HCT116 (cell line): Measurements from ENCODE around the gene CFDP1. TPM values are rescaled to one million over a fixed set of nuclear protein-coding genes. Genes with fewer than 3 reads are reported as not detected.

Source experiments
- ATAC-seq: fragments of 200-7000 bp; cut with Tn5 transposase; 2 replicates; pipeline ENCODE4 v1.9.1; 2020; ENCODE audit warnings: mild to moderate bottlenecking, moderate library complexity
- BruUV-seq: library from RNA; stranded (reverse); fragments of 400-500 nt; replicated peaks from 2 replicates; lab custom pipeline; 2021; lab: Mats Ljungman, UMichigan
- CTCF ChIA-PET: fragments of 300-600 bp; sonication (Branson Sonifier 250); formaldehyde crosslinking; loops from one replicate; lab custom pipeline; 2021; ENCODE audit warnings: antibody characterized with exemption; lab: Charles Lee
- POLR2A ChIA-PET: fragments of 300-600, 350-600 bp; sonication (Branson Sonifier 250); formaldehyde crosslinking; loops from one replicate; lab custom pipeline; 2021; ENCODE audit warnings: antibody characterized with exemption; lab: Charles Lee
- RAD21 ChIA-PET, 2 experiments: fragments of 300-600 bp; sonication (Branson Sonifier 250); formaldehyde crosslinking; loops; one replicate each; lab custom pipeline; 2023; ENCODE audit warnings: low total read pairs in 2 of 2; ENCODE audit not compliant: uncharacterized antibody in 2 of 2, unreplicated experiment in 2 of 2, low non-redundant PET in 1 of 2; lab: Charles Lee
- DNase-seq: peaks from one replicate; pipeline ENCODE4 v3.0.0-alpha.2; 2010; ENCODE audit warnings: low read depth, low spot score
- H2AFZ ChIP-seq: fragments of 200-600 bp; shearing (Covaris generic), sonication (generic); 2 replicates; pipeline ENCODE4 v1.6.1; 2017; ENCODE audit warnings: low read depth, mixed run types, mixed read lengths, antibody characterized with exemption, low read length; ENCODE audit not compliant: poor library complexity, severe bottlenecking
- H3K27ac ChIP-seq: 2 replicates; pipeline ENCODE4 v1.5.1; 2012; ENCODE audit warnings: low read depth, low read length
- H3K27me3 ChIP-seq: fragments of 200-600 bp; sonication (generic); 2 replicates; pipeline ENCODE4 v1.6.1; 2016; ENCODE audit warnings: mixed run types, low read length, mixed read lengths; ENCODE audit not compliant: insufficient read depth
- H3K36me3 ChIP-seq, 2 experiments: fragments of 200-500 bp in 1 of 2; fragments of 200-600 bp in 1 of 2; sonication (Bioruptor generic) in 1 of 2; sonication (generic) in 1 of 2; 2 replicates each; pipeline versions ENCODE4 v1.5.1 to v1.6.1; 2014 to 2016; ENCODE audit warnings: low read length in 2 of 2, inconsistent platforms in 1 of 2, mixed read lengths in 1 of 2, mixed run types in 1 of 2; ENCODE audit not compliant: insufficient read depth in 2 of 2, control insufficient read depth in 1 of 2
- H3K4me1 ChIP-seq, 2 experiments: fragments of 200-600 bp in 1 of 2; sonication (generic) in 1 of 2; 2 replicates each; pipeline versions ENCODE4 v1.5.1 to v1.6.1; 2012 to 2017; ENCODE audit warnings: low read length in 2 of 2, inconsistent platforms in 1 of 2, mild to moderate bottlenecking in 1 of 2, mixed read lengths in 1 of 2, mixed run types in 1 of 2, moderate library complexity in 1 of 2; ENCODE audit not compliant: insufficient read depth in 2 of 2, control insufficient read depth in 1 of 2
- H3K4me2 ChIP-seq: fragments of 200-600 bp; sonication (generic); 2 replicates; pipeline ENCODE4 v1.6.1; 2017; ENCODE audit warnings: mixed run types, low read length, mixed read lengths
- H3K4me3 ChIP-seq, 2 experiments: fragments of 200-600 bp in 1 of 2; sonication (generic) in 1 of 2; replicated peaks in 1 of 2; 2 replicates each; pipeline ENCODE4 v1.5.1; 2011 to 2016; ENCODE audit warnings: low read length in 2 of 2, control low read depth in 1 of 2, low read depth in 1 of 2, mild to moderate bottlenecking in 1 of 2, mixed read lengths in 1 of 2, mixed run types in 1 of 2
- H3K79me2 ChIP-seq: fragments of 200-600 bp; sonication (generic); 2 replicates; pipeline ENCODE4 v1.6.1; 2017; ENCODE audit warnings: mild to moderate bottlenecking, mixed run types, low read length, moderate library complexity, mixed read lengths; ENCODE audit not compliant: insufficient read depth
- H3K9ac ChIP-seq: fragments of 200-600 bp; sonication (generic); 2 replicates; pipeline ENCODE4 v1.6.1; 2016; ENCODE audit warnings: low read length, mixed read lengths
- H3K9me2 ChIP-seq: fragments of 200-600 bp; sonication (generic), shearing (Covaris generic); 2 replicates; pipeline ENCODE4 v1.6.1; 2017; ENCODE audit warnings: mixed run types, mild to moderate bottlenecking, moderate library complexity; ENCODE audit not compliant: insufficient read depth
- H3K9me3 ChIP-seq, 2 experiments: fragments of 200-500 bp in 1 of 2; fragments of 200-600 bp in 1 of 2; sonication (Bioruptor generic) in 1 of 2; sonication (generic) in 1 of 2; 2 replicates each; pipeline ENCODE4 v1.6.1; 2014 to 2017; ENCODE audit warnings: low read length in 2 of 2, mixed read lengths in 2 of 2, inconsistent platforms in 1 of 2, low read depth in 1 of 2, mild to moderate bottlenecking in 1 of 2, mixed run types in 1 of 2, moderate library complexity in 1 of 2; ENCODE audit not compliant: control insufficient read depth in 1 of 2, insufficient read depth in 1 of 2
- H4K20me1 ChIP-seq: fragments of 200-600 bp; sonication (generic), shearing (Covaris generic); 2 replicates; pipeline ENCODE4 v1.6.1; 2017; ENCODE audit warnings: mixed run types, mild to moderate bottlenecking, moderate library complexity; ENCODE audit not compliant: insufficient read depth
- CBX3 ChIP-seq: IDR thresholded peaks from 2 replicates; pipeline ENCODE4 v1.6.1; 2012; ENCODE audit warnings: low read depth
- CEBPB ChIP-seq: IDR thresholded peaks from 2 replicates; pipeline ENCODE4 v1.6.1; 2012; ENCODE audit warnings: low read depth
- EGR1 ChIP-seq: IDR thresholded peaks from 2 replicates; pipeline ENCODE4 v1.6.1; 2012; ENCODE audit warnings: low read depth
- EZH2 ChIP-seq: fragments of 200-600 bp; sonication (generic); IDR thresholded peaks from 2 replicates; pipeline ENCODE4 v1.6.1; 2017; ENCODE audit warnings: antibody characterized with exemption, mixed run types
- FOSL1 ChIP-seq: IDR thresholded peaks from 2 replicates; pipeline ENCODE4 v1.6.1; 2012; ENCODE audit warnings: low read depth
- JUND ChIP-seq: IDR thresholded peaks from 2 replicates; pipeline ENCODE4 v1.6.1; 2012
- RAD21 ChIP-seq: IDR thresholded peaks from 2 replicates; pipeline ENCODE4 v1.6.1; 2012; ENCODE audit warnings: low read depth, mild to moderate bottlenecking
- REST ChIP-seq: IDR thresholded peaks from 2 replicates; pipeline ENCODE4 v1.6.1; 2012; ENCODE audit warnings: low read depth
- SIN3A ChIP-seq: IDR thresholded peaks from 2 replicates; pipeline ENCODE4 v1.6.1; 2012; ENCODE audit warnings: low read depth
- SP1 ChIP-seq: IDR thresholded peaks from 2 replicates; pipeline ENCODE4 v1.6.1; 2012; ENCODE audit warnings: low read depth
- ZBTB33 ChIP-seq: IDR thresholded peaks from 2 replicates; pipeline ENCODE4 v1.6.1; 2011; ENCODE audit warnings: mild to moderate bottlenecking, low read length, moderate library complexity; ENCODE audit not compliant: insufficient replicate concordance; ENCODE audit errors: extremely low read depth
- ZFX ChIP-seq: fragments of 450-650 bp; IDR thresholded peaks from 2 replicates; pipeline ENCODE4 v1.6.1; 2017
- intact Hi-C: fragments of 100-400 bp; cut with micrococcal nuclease; formaldehyde crosslinking; loops from 2 replicates; pipeline ENCODE4 v1.10.0; 2022
- total RNA-seq: library from RNA; stranded (reverse); gene quantifications from one replicate; pipeline ENCODE4 v1.2.1, GENCODE V29; 2021; ENCODE audit not compliant: unreplicated experiment

CFDP1 gene
- total RNA-seq, 1 experiment from 2014 or later = 45.3 TPM

GRCh38 chr16:75413951-75414350, 19.4 kb downstream of the CFDP1 start:
- Histone ChIP-seq H3K4me1 (no peaks in the 10 kb centered on the region), H2AFZ (no peak overlapping the region), H3K9me2 (no peaks in the 10 kb centered on the region), H3K27me3 (no peaks in the 10 kb centered on the region), H3K27ac (no peak overlapping the region), H3K79me2 (peaks cover 52% of the 10 kb centered on the region), H3K36me3 (peaks cover 16 to 17% of the 10 kb centered on the region in 2 experiments), H3K9me3 (no peaks in the 10 kb centered on the region), H3K4me2 (no peak overlapping the region), H4K20me1 (no peaks in the 10 kb centered on the region), H3K9ac (no peak overlapping the region), H3K4me3 (no peak overlapping the region)
- no peak for TF ChIP-seq CBX3
- no peak for TF ChIP-seq ZBTB33
- no peak for TF ChIP-seq RAD21
- no peak for TF ChIP-seq EZH2
- TF ChIP-seq CEBPB = no peak
- TF ChIP-seq SP1 = no peak
- no peak for TF ChIP-seq SIN3A
- TF ChIP-seq ZFX = no peak
- TF ChIP-seq JUND = no peak
- no peak for TF ChIP-seq FOSL1
- TF ChIP-seq REST = no peak
- TF ChIP-seq EGR1 = no peak
- DNase-seq = no peak
- POLR2A ChIA-PET = no interaction called here
- CTCF ChIA-PET = no interaction called here
- intact Hi-C loops = no loop called here
- no peak for ATAC-seq
- RAD21 ChIA-PET = no interaction called here
- no TSS peak for BruUV-seq
